Sigmoid colon (tissue), 4 donors: Measurements from ENCODE around the gene ZNF585A.

Experiments used
- EP300 ChIP-seq, 4 donors: sonication (generic); formaldehyde crosslinking; IDR thresholded peaks; one replicate each; pipeline ENCODE4 v1.6.1; 2017; ENCODE audit warnings: antibody characterized with exemption in 4 of 4
- POLR2A ChIP-seq, 2 donors: fragments of 450-650 bp; IDR thresholded peaks; one replicate each; pipeline ENCODE4 v1.6.1; 2016; ENCODE audit warnings: antibody characterized with exemption in 2 of 2, mild to moderate bottlenecking in 2 of 2, moderate library complexity in 2 of 2
- POLR2AphosphoS5 ChIP-seq, 4 donors: sonication (generic); formaldehyde crosslinking; IDR thresholded peaks; one replicate each; pipeline ENCODE4 v1.6.1; 2017; ENCODE audit warnings: antibody characterized with exemption in 4 of 4
- TF ChIP-seq, protein P1 (sequence below), 4 experiments: fragments of 450-650 bp in 3 of 4; fragments of 200-600 bp in 1 of 4; IDR thresholded peaks; one replicate each; pipeline ENCODE4 v1.5.1; 2016 to 2019; ENCODE audit warnings: antibody characterized with exemption in 4 of 4, mild to moderate bottlenecking in 3 of 4, moderate library complexity in 2 of 4

DNA sequence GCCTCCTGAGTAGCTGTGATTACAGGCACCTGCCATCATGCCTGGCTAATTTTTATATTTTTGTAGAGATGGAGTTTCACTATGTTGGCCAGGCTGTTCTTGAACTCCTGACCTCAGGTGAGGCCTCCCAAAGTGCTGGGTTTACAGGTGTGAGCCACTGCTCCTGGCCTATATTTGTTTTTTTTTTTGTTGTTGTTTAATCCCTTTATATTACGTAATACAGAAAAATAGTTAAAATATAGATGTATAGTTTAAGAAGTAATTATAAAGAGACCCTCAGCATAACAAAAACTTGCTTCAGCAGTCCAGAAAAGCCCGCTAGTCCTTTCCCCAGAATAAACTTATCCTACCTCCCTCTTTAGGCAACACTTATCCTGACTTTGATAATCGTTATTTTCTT, 47.9 kb upstream of the ZNF585A start:
- TF ChIP-seq, protein P1, sequence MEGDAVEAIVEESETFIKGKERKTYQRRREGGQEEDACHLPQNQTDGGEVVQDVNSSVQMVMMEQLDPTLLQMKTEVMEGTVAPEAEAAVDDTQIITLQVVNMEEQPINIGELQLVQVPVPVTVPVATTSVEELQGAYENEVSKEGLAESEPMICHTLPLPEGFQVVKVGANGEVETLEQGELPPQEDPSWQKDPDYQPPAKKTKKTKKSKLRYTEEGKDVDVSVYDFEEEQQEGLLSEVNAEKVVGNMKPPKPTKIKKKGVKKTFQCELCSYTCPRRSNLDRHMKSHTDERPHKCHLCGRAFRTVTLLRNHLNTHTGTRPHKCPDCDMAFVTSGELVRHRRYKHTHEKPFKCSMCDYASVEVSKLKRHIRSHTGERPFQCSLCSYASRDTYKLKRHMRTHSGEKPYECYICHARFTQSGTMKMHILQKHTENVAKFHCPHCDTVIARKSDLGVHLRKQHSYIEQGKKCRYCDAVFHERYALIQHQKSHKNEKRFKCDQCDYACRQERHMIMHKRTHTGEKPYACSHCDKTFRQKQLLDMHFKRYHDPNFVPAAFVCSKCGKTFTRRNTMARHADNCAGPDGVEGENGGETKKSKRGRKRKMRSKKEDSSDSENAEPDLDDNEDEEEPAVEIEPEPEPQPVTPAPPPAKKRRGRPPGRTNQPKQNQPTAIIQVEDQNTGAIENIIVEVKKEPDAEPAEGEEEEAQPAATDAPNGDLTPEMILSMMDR (IDR thresholded peaks at IDR 0.05), result no peak
- TF ChIP-seq EP300 (IDR thresholded peaks at IDR 0.05) (no peak), POLR2A (IDR thresholded peaks at IDR 0.05) (no peak), POLR2AphosphoS5 (IDR thresholded peaks at IDR 0.05) (no peak)
